UCSD-AML1 (cell line): Measurements from ENCODE around the gene CD244.

ENCODE experiments used
- DNase-seq: peaks from one replicate; lab custom pipeline; 2025; ENCODE audit not compliant: unreplicated experiment; lab: John Stamatoyannopoulos, UW

Gene CD244

GRCh38 chr1:160814856-160815255 lies 47.8 kb downstream of the CD244 start:
- DNase-seq, result no peak

DNA sequence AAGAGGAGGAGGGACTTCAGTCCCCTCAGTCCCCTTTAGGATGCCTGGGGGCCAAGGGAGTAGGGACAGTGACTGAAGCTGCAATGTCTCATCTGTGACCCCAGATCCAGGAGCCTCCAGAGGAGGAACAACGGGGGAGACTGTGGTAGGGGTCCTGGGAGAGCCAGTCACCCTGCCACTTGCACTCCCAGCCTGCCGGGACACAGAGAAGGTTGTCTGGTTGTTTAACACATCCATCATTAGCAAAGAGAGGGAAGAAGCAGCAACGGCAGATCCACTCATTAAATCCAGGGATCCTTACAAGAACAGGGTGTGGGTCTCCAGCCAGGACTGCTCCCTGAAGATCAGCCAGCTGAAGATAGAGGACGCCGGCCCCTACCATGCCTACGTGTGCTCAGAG lies 48.4 kb downstream of the CD244 start:
- no peak for DNase-seq

DNA sequence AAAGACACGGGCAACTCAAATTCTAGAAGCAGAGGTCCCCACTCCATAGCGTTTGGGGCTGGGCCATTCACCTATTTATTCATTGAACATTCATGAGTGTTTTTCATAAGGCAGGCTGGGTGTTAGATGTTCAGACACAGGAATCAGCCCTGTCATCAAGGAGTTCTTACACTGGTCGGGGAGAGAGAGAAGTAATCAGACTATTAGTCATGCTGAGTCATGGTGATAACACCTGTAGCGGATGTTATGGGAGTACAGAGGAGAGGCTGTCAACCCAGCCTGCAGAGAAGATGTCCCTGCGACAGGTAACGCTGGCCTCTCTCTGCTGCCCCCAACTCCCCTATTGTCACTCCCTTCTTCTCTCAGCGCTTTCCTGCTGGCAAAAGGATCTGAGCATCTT lies 49.5 kb downstream of the CD244 start:
- no peak for DNase-seq

- no peak for DNase-seq
Observed at GRCh38 chr1:160811147-160811546, 51.5 kb downstream of the CD244 start.

DNA sequence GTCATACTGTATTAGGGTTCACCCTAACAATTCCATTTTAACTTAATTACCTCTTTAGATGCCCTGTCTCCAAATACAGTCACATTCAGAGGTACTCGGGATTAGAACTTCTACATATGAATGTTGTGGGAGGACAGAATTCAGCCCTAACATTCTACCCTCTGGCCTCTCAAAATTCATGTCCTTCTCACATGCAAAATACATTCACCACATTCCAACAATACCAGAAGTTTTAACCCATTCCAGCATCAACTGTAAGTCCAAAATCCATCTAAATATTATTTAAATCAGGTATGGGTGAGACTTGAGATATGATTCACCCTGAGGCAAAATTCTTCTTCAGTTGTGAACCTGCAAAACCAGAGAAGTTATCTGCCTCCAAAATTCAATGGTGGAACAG lies 52.2 kb downstream of the CD244 start:
- DNase-seq, result no peak

GRCh38 chr1:160808289-160808688 lies 54.4 kb downstream of the CD244 start:
- DNase-seq, result no peak

DNA sequence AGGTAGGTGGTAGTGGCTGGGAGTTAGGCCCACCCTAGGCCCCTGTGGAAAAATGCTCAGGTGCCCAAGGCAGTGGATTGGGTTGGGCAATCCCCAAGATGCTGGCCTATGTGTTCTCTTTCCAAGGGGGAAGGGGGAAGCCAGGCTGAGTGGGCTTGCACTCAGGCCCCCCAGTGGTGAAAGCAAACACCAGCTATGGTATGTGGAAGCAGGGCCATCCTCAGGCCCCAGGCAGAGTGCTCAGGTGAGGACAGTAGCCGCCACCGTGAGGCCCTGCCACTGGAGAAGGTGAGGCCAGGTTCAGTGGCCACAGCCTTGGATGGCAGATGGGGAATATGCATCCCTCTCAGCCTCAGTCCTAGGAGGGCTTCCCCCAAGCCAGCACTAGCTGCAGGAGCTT lies 54.9 kb downstream of the CD244 start:
- DNase-seq, result no peak

GRCh38 chr1:160807247-160807646 lies 55.4 kb downstream of the CD244 start:
- no peak for DNase-seq

- DNase-seq, result no peak
Observed at GRCh38 chr1:160806784-160807183, 55.9 kb downstream of the CD244 start.

DNA sequence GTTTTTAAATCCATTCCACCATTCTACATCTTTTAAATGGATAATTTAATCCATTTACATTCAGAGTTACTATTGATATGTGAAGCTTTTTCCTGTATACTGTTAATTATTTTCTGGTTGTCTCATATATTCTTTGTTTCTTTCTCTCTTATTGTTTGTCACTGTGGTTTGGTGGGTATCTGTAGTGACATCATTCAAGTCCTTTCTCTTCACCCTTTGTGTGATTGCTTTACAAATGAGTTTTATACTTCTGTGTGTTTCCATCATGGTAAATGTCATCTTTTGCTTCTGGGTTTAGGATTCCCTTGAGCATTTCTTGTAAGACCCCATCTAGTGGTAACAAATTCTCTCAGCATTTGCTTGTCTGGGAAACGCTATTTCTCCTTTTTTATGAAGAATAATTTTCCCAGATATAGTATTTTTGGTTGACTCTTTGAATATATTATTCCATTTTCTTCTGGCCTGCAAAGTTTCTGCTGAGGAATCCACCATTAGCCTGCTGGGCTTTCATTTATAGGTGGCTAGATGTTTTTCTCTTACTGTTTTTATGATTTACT lies 56.5 kb downstream of the CD244 start:
- DNase-seq, result no peak

- DNase-seq, result no peak
Observed at GRCh38 chr1:160801836-160802580, 60.7 kb downstream of the CD244 start.

- no peak for DNase-seq
Observed at GRCh38 chr1:160800645-160801408, 61.9 kb downstream of the CD244 start.

- no peak for DNase-seq
Observed at GRCh38 chr1:160800142-160800541, 62.5 kb downstream of the CD244 start.

- DNase-seq, result no peak
Observed at GRCh38 chr1:160799641-160800040, 63.0 kb downstream of the CD244 start.

DNA sequence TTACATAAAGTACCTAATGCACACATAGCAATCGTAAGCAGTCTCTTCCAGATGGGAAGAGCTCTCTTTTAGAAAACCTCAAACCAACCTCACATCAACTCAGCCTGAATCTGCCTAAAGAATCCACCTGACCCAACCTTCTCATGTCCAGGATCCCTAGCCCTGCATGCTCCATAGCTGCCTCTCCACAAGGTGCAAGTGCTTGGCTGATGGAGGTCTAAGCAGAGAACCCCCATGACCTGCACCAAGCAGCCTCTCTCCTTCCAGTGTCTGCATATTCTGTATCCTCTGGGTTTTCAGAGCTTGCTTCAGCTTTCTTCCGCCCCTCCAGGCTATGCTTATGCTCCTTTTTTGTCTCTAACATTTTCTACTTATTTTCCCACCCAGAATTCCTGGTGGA lies 64.2 kb downstream of the CD244 start:
- DNase-seq, result no peak

GRCh38 chr1:160797861-160798273 lies 64.8 kb downstream of the CD244 start:
- DNase-seq, result no peak

DNA sequence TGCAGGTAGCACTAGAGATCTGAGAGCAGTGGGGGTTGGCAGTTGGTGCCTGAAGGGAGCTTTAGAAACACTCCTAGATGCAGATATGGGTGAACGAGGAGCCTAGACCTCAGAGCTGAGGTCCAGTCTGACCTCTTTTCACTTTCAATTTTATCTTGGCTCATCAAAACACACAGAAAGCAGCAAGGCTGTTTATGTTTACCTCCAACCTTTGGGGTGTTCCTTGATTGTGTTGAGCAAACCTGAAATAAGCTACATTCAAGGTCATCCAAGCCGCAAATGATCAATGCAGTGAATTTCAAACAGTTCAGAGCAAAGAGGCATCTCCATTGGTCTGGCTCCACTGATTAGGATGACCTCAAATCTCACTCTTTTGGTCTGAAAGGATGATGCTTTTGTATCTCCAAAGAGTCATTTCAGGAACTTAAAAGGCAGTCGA lies 65.4 kb downstream of the CD244 start:
- DNase-seq, result no peak

- DNase-seq, result no peak
Observed at GRCh38 chr1:160795951-160796383, 66.7 kb downstream of the CD244 start, which contains the start of gene LY9. Gene LY9, plus strand, starts transcription at chr1:160796174. Its CDS starts 14 bp downstream, at chr1:160796188.

DNA sequence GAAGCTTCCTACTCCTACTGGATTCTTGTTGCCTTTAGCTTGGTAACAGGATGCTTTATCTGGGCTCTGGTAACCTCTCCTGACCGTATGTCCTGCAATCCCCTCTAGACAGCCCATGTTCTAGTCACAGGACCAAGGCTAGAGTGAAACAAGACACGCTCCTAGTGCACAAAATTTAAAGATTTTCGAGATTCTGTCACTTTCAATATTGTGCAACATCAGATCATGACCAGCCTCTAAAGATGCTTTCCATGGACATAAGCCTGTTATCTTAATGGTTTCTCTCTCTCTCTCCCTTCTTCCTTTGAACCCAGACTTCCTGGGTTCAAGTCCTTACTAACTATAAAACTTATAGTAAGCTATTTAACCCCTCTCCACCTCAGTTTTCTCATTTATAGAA lies 68.3 kb downstream of the CD244 start:
- DNase-seq, result no peak

GRCh38 chr1:160789702-160790611 lies 72.7 kb downstream of the CD244 start:
- no peak for DNase-seq
